H9 (cell line): ENCODE results near the gene FARP2. TPM values are rescaled to one million over a fixed set of nuclear protein-coding genes. Genes with fewer than 3 reads are reported as not detected.

Experiments used
- DNase-seq: peaks from one replicate; pipeline ENCODE4 v3.0.0-alpha.2; 2017
- H2AFZ ChIP-seq: one replicate; pipeline ENCODE4 v1.6.1; 2013; ENCODE audit warnings: mild to moderate bottlenecking, low read length, control low read depth, moderate library complexity
- H2AK5ac ChIP-seq: 2 replicates; pipeline ENCODE4 v1.6.1; 2013; ENCODE audit warnings: low read length, control low read depth, mixed read lengths; ENCODE audit not compliant: insufficient read length
- H2BK120ac ChIP-seq: one replicate; pipeline ENCODE4 v1.6.1; 2013; ENCODE audit warnings: low read depth, mild to moderate bottlenecking, low read length, control low read depth, inconsistent platforms; ENCODE audit not compliant: poor library complexity, severe bottlenecking
- H2BK12ac ChIP-seq: 2 replicates; pipeline ENCODE4 v1.6.1; 2013; ENCODE audit warnings: low read length, control low read depth, mixed read lengths, low read depth; ENCODE audit not compliant: insufficient read length
- H2BK15ac ChIP-seq: 2 replicates; pipeline ENCODE4 v1.6.1; 2013; ENCODE audit warnings: low read depth, low read length, control low read depth
- H2BK20ac ChIP-seq: one replicate; pipeline ENCODE4 v1.6.1; 2013; ENCODE audit warnings: low read depth, mild to moderate bottlenecking, low read length, control low read depth, inconsistent platforms; ENCODE audit not compliant: poor library complexity, severe bottlenecking
- H2BK5ac ChIP-seq: 2 replicates; pipeline ENCODE4 v1.6.1; 2013; ENCODE audit warnings: low read length, control low read depth, mixed read lengths; ENCODE audit not compliant: insufficient read length
- H3K14ac ChIP-seq: 2 replicates; pipeline ENCODE4 v1.6.1; 2013; ENCODE audit warnings: low read length, control low read depth; ENCODE audit not compliant: insufficient read depth
- H3K18ac ChIP-seq: 2 replicates; pipeline ENCODE4 v1.6.1; 2013; ENCODE audit warnings: low read depth, mild to moderate bottlenecking, mixed read lengths, low read length, control low read depth; ENCODE audit not compliant: insufficient read length
- H3K23ac ChIP-seq: 2 replicates; pipeline ENCODE4 v1.6.1; 2013; ENCODE audit warnings: low read length, control low read depth, mixed read lengths, low read depth; ENCODE audit not compliant: insufficient read length
- H3K23me2 ChIP-seq: 2 replicates; pipeline ENCODE4 v1.6.1; 2013; ENCODE audit warnings: low read depth, mild to moderate bottlenecking, mixed read lengths, low read length, control low read depth; ENCODE audit not compliant: insufficient read length, poor library complexity, severe bottlenecking
- H3K27ac ChIP-seq: 2 replicates; pipeline ENCODE4 v1.5.1; 2013; ENCODE audit warnings: low read length, control low read depth, mixed read lengths, low read depth; ENCODE audit not compliant: insufficient read length
- H3K27me3 ChIP-seq: 2 replicates; pipeline ENCODE4 v1.6.1; 2013; ENCODE audit warnings: low read length, control low read depth, inconsistent platforms; ENCODE audit not compliant: insufficient read depth
- H3K4ac ChIP-seq: 2 replicates; pipeline ENCODE4 v1.6.1; 2013; ENCODE audit warnings: low read depth, mild to moderate bottlenecking, control low read depth, inconsistent platforms, low read length, moderate library complexity
- H3K4me1 ChIP-seq: 2 replicates; pipeline ENCODE4 v1.6.1; 2013; ENCODE audit warnings: low read length, control low read depth, inconsistent platforms; ENCODE audit not compliant: insufficient read depth
- H3K4me2 ChIP-seq: 2 replicates; pipeline ENCODE4 v1.6.1; 2013; ENCODE audit warnings: low read length, control low read depth, mixed read lengths; ENCODE audit not compliant: insufficient read length, insufficient read depth
- H3K56ac ChIP-seq: 2 replicates; pipeline ENCODE4 v1.6.1; 2013; ENCODE audit warnings: low read depth, mild to moderate bottlenecking, mixed read lengths, low read length, control low read depth; ENCODE audit not compliant: insufficient read length
- H3K79me1 ChIP-seq: 2 replicates; pipeline ENCODE4 v1.6.1; 2013; ENCODE audit warnings: low read depth, mild to moderate bottlenecking, moderate library complexity, low read length, control low read depth, inconsistent platforms; ENCODE audit not compliant: insufficient read depth, poor library complexity, severe bottlenecking
- H3K79me2 ChIP-seq: 2 replicates; pipeline ENCODE4 v1.6.1; 2013; ENCODE audit warnings: low read length, control low read depth, inconsistent platforms; ENCODE audit not compliant: insufficient read depth
- H3K9ac ChIP-seq: 2 replicates; pipeline ENCODE4 v1.6.1; 2013; ENCODE audit warnings: low read length, control low read depth, mixed read lengths; ENCODE audit not compliant: insufficient read length; ENCODE audit errors: extremely low read depth
- H3K9me3 ChIP-seq: one replicate; pipeline ENCODE4 v1.6.1; 2013; ENCODE audit warnings: low read depth, low read length, inconsistent platforms; ENCODE audit not compliant: control insufficient read depth
- H3T11ph ChIP-seq: one replicate; pipeline ENCODE4 v1.6.1; 2013; ENCODE audit warnings: mild to moderate bottlenecking, low read length, control low read depth, inconsistent platforms
- H4K20me1 ChIP-seq: one replicate; pipeline ENCODE4 v1.6.1; 2013; ENCODE audit not compliant: control insufficient read depth, insufficient read length, insufficient read depth
- H4K5ac ChIP-seq: 2 replicates; pipeline ENCODE4 v1.6.1; 2013; ENCODE audit warnings: low read depth, mild to moderate bottlenecking, mixed read lengths, low read length, control low read depth; ENCODE audit not compliant: insufficient read length
- H4K8ac ChIP-seq: replicated peaks from 2 replicates; pipeline ENCODE4 v1.6.1; 2013; ENCODE audit warnings: low read length, control low read depth, mixed read lengths, low read depth; ENCODE audit not compliant: insufficient read length
- H4K91ac ChIP-seq: 2 replicates; pipeline ENCODE4 v1.6.1; 2013; ENCODE audit warnings: low read depth, mild to moderate bottlenecking, moderate library complexity, mixed read lengths, low read length, control low read depth; ENCODE audit not compliant: insufficient read length
- H3K27ac Mint-ChIP-seq, 3 experiments: 2 replicates in 2 of 3; 3 replicates in 1 of 3; pipeline ENCODE4 v1.8.0; 2020 to 2021; ENCODE audit warnings: mixed read lengths in 3 of 3, mild to moderate bottlenecking in 1 of 3, moderate library complexity in 1 of 3
- H3K27me3 Mint-ChIP-seq: 2 replicates; pipeline ENCODE4 v1.8.0; 2021; ENCODE audit warnings: low read depth, mild to moderate bottlenecking, moderate library complexity, mixed read lengths
- H3K36me3 Mint-ChIP-seq, 3 experiments: 2 replicates in 2 of 3; 3 replicates in 1 of 3; pipeline ENCODE4 v1.8.0; 2020 to 2021; ENCODE audit warnings: low read depth in 3 of 3, mixed read lengths in 3 of 3; ENCODE audit not compliant: insufficient read depth in 1 of 3
- H3K4me1 Mint-ChIP-seq, 2 experiments: 2 replicates each; pipeline ENCODE4 v1.8.0; 2020; ENCODE audit warnings: mixed read lengths in 2 of 2
- H3K4me3 Mint-ChIP-seq, 2 experiments: 2 replicates in 1 of 2; 3 replicates in 1 of 2; pipeline ENCODE4 v1.8.0; 2020 to 2021; ENCODE audit warnings: mild to moderate bottlenecking in 2 of 2, mixed read lengths in 2 of 2, moderate library complexity in 1 of 2
- H3K9me3 Mint-ChIP-seq, 2 experiments: 2 replicates in 1 of 2; 3 replicates in 1 of 2; pipeline ENCODE4 v1.8.0; 2020; ENCODE audit warnings: mild to moderate bottlenecking in 2 of 2, mixed read lengths in 2 of 2, moderate library complexity in 1 of 2
- WGBS: extraction: QIAGEN DNeasy Blood & Tissue Kit; methylation state at CpG from one replicate; pipeline ENCODE4 v1.1.7; 2013; ENCODE audit warnings: missing lambda C conversion rate, low lambda C conversion rate, mixed read lengths; ENCODE audit not compliant: insufficient read length; ENCODE audit errors: extremely low coverage; 5-methylcytosine and 5-hydroxymethylcytosine counted together
- total RNA-seq: library from RNA; stranded (reverse); gene quantifications from 2 replicates; pipeline ENCODE4 v1.2.1, GENCODE V29; 2021
- TF ChIP-seq, protein P1 (sequence below): fragments of 200-600 bp; sonication (generic); conservative IDR thresholded peaks from 3 replicates; pipeline ENCODE4 v1.8.0; 2021; ENCODE audit warnings: antibody characterized with exemption, mild to moderate bottlenecking

Gene FARP2
- total RNA-seq, 1 experiment from 2014 or later: 33.9 TPM

DNA sequence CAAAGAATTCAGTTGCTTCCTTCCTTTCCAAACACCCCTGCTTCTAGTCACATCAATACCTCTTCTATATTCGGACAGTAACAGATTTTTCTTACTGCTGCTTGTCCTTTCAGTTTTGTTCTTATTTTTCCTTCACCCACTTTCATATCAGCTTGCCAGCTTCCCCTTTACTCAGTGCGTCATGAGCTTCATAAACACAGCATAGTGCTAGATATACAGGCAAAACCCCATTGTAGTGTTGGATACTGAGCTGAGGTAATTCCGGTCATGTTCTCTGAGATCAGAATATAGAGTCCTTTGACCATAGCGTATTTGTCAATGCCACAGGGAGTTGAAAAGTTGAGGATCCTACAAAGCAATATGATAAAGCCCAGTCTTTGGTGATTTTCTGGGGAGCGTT, 2.4 kb downstream of the FARP2 start:
- no peak overlapping the region for H2AFZ ChIP-seq
- Mint-ChIP-seq H3K4me1 (peaks cover 54% of the 10 kb centered on the region in 2 experiments), H3K4me3 (peak overlapping the region in 1 of 2 experiments; percentile 12; a peak in 2 of 5 replicates), H3K27ac (no peak overlapping the region), H3K27me3 (no peaks in the 10 kb centered on the region), H3K36me3 (peaks cover 0 to 12% (median 6%) of the 10 kb centered on the region in 3 experiments; a peak in 5 of 7 replicates), H3K9me3 (no peaks in the 10 kb centered on the region)
- H3K56ac ChIP-seq: no peak overlapping the region
- no peaks in the 10 kb centered on the region for H3K27me3 ChIP-seq
- no peak overlapping the region for H3K4ac ChIP-seq
- no peak overlapping the region for H2BK20ac ChIP-seq
- H4K8ac ChIP-seq: no peak overlapping the region
- no peak overlapping the region for H3K23ac ChIP-seq
- H3K9me3 ChIP-seq: no peaks in the 10 kb centered on the region
- no peak overlapping the region for H3K18ac ChIP-seq
- H3K27ac ChIP-seq: no peak overlapping the region
- no peak overlapping the region for H3K9ac ChIP-seq
- peaks cover 4% of the 10 kb centered on the region for H3K23me2 ChIP-seq
- H2BK12ac ChIP-seq: no peak overlapping the region
- H3K14ac ChIP-seq: no peak overlapping the region
- H2AK5ac ChIP-seq: no peak overlapping the region
- H3K79me2 ChIP-seq: peaks cover 7% of the 10 kb centered on the region; the same call in 1 of the 2 replicates
- no peak overlapping the region for H3K4me2 ChIP-seq
- TF ChIP-seq, protein P1, sequence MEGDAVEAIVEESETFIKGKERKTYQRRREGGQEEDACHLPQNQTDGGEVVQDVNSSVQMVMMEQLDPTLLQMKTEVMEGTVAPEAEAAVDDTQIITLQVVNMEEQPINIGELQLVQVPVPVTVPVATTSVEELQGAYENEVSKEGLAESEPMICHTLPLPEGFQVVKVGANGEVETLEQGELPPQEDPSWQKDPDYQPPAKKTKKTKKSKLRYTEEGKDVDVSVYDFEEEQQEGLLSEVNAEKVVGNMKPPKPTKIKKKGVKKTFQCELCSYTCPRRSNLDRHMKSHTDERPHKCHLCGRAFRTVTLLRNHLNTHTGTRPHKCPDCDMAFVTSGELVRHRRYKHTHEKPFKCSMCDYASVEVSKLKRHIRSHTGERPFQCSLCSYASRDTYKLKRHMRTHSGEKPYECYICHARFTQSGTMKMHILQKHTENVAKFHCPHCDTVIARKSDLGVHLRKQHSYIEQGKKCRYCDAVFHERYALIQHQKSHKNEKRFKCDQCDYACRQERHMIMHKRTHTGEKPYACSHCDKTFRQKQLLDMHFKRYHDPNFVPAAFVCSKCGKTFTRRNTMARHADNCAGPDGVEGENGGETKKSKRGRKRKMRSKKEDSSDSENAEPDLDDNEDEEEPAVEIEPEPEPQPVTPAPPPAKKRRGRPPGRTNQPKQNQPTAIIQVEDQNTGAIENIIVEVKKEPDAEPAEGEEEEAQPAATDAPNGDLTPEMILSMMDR: no peak
- no peak overlapping the region for H3T11ph ChIP-seq
- no peak overlapping the region for H4K5ac ChIP-seq
- H3K79me1 ChIP-seq: peaks cover 5% of the 10 kb centered on the region
- H2BK120ac ChIP-seq: no peak overlapping the region
- peaks cover 2% of the 10 kb centered on the region; the same call in 1 of the 2 replicates for H3K4me1 ChIP-seq
- no peak overlapping the region for H2BK15ac ChIP-seq
- no peak overlapping the region for H4K91ac ChIP-seq
- H2BK5ac ChIP-seq: no peak overlapping the region
- WGBS: no CpG with 5 or more reads among the region's 5 CpGs
- DNase-seq: no peak
- H4K20me1 ChIP-seq: no peaks in the 10 kb centered on the region
